ENCODE measurements around the gene ABHD10.

ABHD10 gene

GRCh38 chr3:111978583-111979433 lies at the start of gene ABHD10:
ABHD10 (plus strand) TSS chr3:111979026; CDS start chr3:111979062, 36 bp downstream.
- peak within 1 kb of the TSS; percentile 80 for H3K4me3 ChIP-seq (ENCODE audit: low read depth, low read length)
- peak; percentile 92 for DNase-seq (ENCODE audit: low read depth)

- no peak overlapping the region for H3K4me3 ChIP-seq (ENCODE audit: low read depth, low read length)
- DNase-seq (ENCODE audit: low read depth), result no peak
Measured at GRCh38 chr3:111929484-111929883, 49.3 kb upstream of the ABHD10 start.

GRCh38 chr3:111932946-111933345 lies 45.9 kb upstream of the ABHD10 start:
- no peak for DNase-seq (ENCODE audit: low read depth)

GRCh38 chr3:111936191-111936841 lies 42.5 kb upstream of the ABHD10 start:
- H3K4me3 ChIP-seq (ENCODE audit: low read depth, low read length), result no peak overlapping the region
- DNase-seq (ENCODE audit: low read depth), result peak; percentile 31

More at GRCh38 chr3:111932946-111933345, 45.9 kb upstream of the ABHD10 start:
- H3K4me3 ChIP-seq (ENCODE audit: low read depth, low read length), result no peak overlapping the region

GRCh38 chr3:111936967-111937366 lies 41.9 kb upstream of the ABHD10 start:
- no peak for DNase-seq (ENCODE audit: low read depth)
- H3K4me3 ChIP-seq (ENCODE audit: low read depth, low read length), result no peak overlapping the region

GRCh38 chr3:111937871-111938270 lies 41.0 kb upstream of the ABHD10 start:
- H3K4me3 ChIP-seq (ENCODE audit: low read depth, low read length), result no peak overlapping the region
- no peak for DNase-seq (ENCODE audit: low read depth)

GRCh38 chr3:111939873-111940272 lies 39.0 kb upstream of the ABHD10 start:
- no peak overlapping the region for H3K4me3 ChIP-seq (ENCODE audit: low read depth, low read length)
- no peak for DNase-seq (ENCODE audit: low read depth)

GRCh38 chr3:111943533-111943932 lies 35.3 kb upstream of the ABHD10 start:
- DNase-seq (ENCODE audit: low read depth), result no peak
- no peak overlapping the region for H3K4me3 ChIP-seq (ENCODE audit: low read depth, low read length)

- no peak for DNase-seq (ENCODE audit: low read depth)
- no peak overlapping the region for H3K4me3 ChIP-seq (ENCODE audit: low read depth, low read length)
Measured at GRCh38 chr3:111944372-111944771, 34.5 kb upstream of the ABHD10 start.

- no peak for DNase-seq (ENCODE audit: low read depth)
- no peak overlapping the region for H3K4me3 ChIP-seq (ENCODE audit: low read depth, low read length)
Measured at GRCh38 chr3:111947231-111947630, 31.6 kb upstream of the ABHD10 start.

- DNase-seq (ENCODE audit: low read depth), result no peak
- H3K4me3 ChIP-seq (ENCODE audit: low read depth, low read length), result no peak overlapping the region
Measured at GRCh38 chr3:111948786-111949185, 30.0 kb upstream of the ABHD10 start.

GRCh38 chr3:111949712-111950111 lies 29.1 kb upstream of the ABHD10 start:
- no peak for DNase-seq (ENCODE audit: low read depth)
- H3K4me3 ChIP-seq (ENCODE audit: low read depth, low read length), result no peak overlapping the region

GRCh38 chr3:111951032-111951431 lies 27.8 kb upstream of the ABHD10 start:
- DNase-seq (ENCODE audit: low read depth), result no peak
- no peak overlapping the region for H3K4me3 ChIP-seq (ENCODE audit: low read depth, low read length)

- no peak for DNase-seq (ENCODE audit: low read depth)
- no peak overlapping the region for H3K4me3 ChIP-seq (ENCODE audit: low read depth, low read length)
Measured at GRCh38 chr3:111952086-111952485, 26.7 kb upstream of the ABHD10 start.

- DNase-seq (ENCODE audit: low read depth), result no peak
- no peak overlapping the region for H3K4me3 ChIP-seq (ENCODE audit: low read depth, low read length)
Measured at GRCh38 chr3:111952866-111953450, 25.9 kb upstream of the ABHD10 start.

GRCh38 chr3:111954228-111954990 lies 24.4 kb upstream of the ABHD10 start:
- no peak for DNase-seq (ENCODE audit: low read depth)
- no peak overlapping the region for H3K4me3 ChIP-seq (ENCODE audit: low read depth, low read length)

- DNase-seq (ENCODE audit: low read depth), result no peak
- no peak overlapping the region for H3K4me3 ChIP-seq (ENCODE audit: low read depth, low read length)
Measured at GRCh38 chr3:111955876-111956275, 22.9 kb upstream of the ABHD10 start.

GRCh38 chr3:111956449-111956848 lies 22.4 kb upstream of the ABHD10 start:
- DNase-seq (ENCODE audit: low read depth), result no peak
- H3K4me3 ChIP-seq (ENCODE audit: low read depth, low read length), result no peak overlapping the region

GRCh38 chr3:111956995-111957734 lies 21.7 kb upstream of the ABHD10 start:
- no peak overlapping the region for H3K4me3 ChIP-seq (ENCODE audit: low read depth, low read length)
- DNase-seq (ENCODE audit: low read depth), result no peak
